ENCODE data around the gene EHD4.

The EHD4 gene

GRCh38 chr15:41866263-41866703, 106.1 kb downstream of the EHD4 start:
- no peak for TF ChIP-seq CTCF (IDR thresholded peaks at IDR 0.05; ENCODE audit: low read depth, low read length, missing control alignments)
- H3K4me3 ChIP-seq (ENCODE audit: low read depth, low read length), result no peak overlapping the region
- in situ Hi-C loops (cut with HindIII; ENCODE audit: low sequenced_read_pairs), result no loop called here
- DNase-seq (ENCODE audit: low read depth), result no peak

- in situ Hi-C loops (cut with HindIII; ENCODE audit: low sequenced_read_pairs), result no loop called here
- no peak for DNase-seq (ENCODE audit: low read depth)
- TF ChIP-seq CTCF (IDR thresholded peaks at IDR 0.05; ENCODE audit: low read depth, low read length, missing control alignments), result no peak
- H3K4me3 ChIP-seq (ENCODE audit: low read depth, low read length), result no peak overlapping the region
These were observed 106.8 kb downstream of the EHD4 start for GRCh38 chr15:41865490-41866055.

- no peak for DNase-seq (ENCODE audit: low read depth)
- in situ Hi-C loops (cut with HindIII; ENCODE audit: low sequenced_read_pairs), result no loop called here
- TF ChIP-seq CTCF (IDR thresholded peaks at IDR 0.05; ENCODE audit: low read depth, low read length, missing control alignments), result no peak
These were observed 109.7 kb downstream of the EHD4 start for GRCh38 chr15:41862515-41863116.

GRCh38 chr15:41861736-41862356, 110.5 kb downstream of the EHD4 start:
- in situ Hi-C loops (cut with HindIII; ENCODE audit: low sequenced_read_pairs), result no loop called here
- no peak for DNase-seq (ENCODE audit: low read depth)
- no peak overlapping the region for H3K4me3 ChIP-seq (ENCODE audit: low read depth, low read length)
- TF ChIP-seq CTCF (IDR thresholded peaks at IDR 0.05; ENCODE audit: low read depth, low read length, missing control alignments), result no peak

More at GRCh38 chr15:41862515-41863116, 109.7 kb downstream of the EHD4 start:
- H3K4me3 ChIP-seq (ENCODE audit: low read depth, low read length), result no peak overlapping the region

GRCh38 chr15:41860049-41860828, 112.1 kb downstream of the EHD4 start:
- in situ Hi-C loops (cut with HindIII; ENCODE audit: low sequenced_read_pairs), result no loop called here
- no peak for DNase-seq (ENCODE audit: low read depth)
- no peak for TF ChIP-seq CTCF (IDR thresholded peaks at IDR 0.05; ENCODE audit: low read depth, low read length, missing control alignments)
- H3K4me3 ChIP-seq (ENCODE audit: low read depth, low read length), result no peak overlapping the region

- no peak for TF ChIP-seq CTCF (IDR thresholded peaks at IDR 0.05; ENCODE audit: low read depth, low read length, missing control alignments)
- in situ Hi-C loops (cut with HindIII; ENCODE audit: low sequenced_read_pairs), result no loop called here
- H3K4me3 ChIP-seq (ENCODE audit: low read depth, low read length), result no peak overlapping the region
- DNase-seq (ENCODE audit: low read depth), result no peak
These were observed 113.6 kb downstream of the EHD4 start for GRCh38 chr15:41858756-41859155.

All from astrocyte of the cerebellum (primary cell).